HG03103 (cell line): ENCODE data around the gene BEND3.
"Not testable (repeated sequence)": the region's sequence is repeated elsewhere in the genome, so short reads cannot be mapped to it uniquely, and the experiment has no call there.

ENCODE experiments used
- ATAC-seq: cut with Tn5 transposase; IDR thresholded peaks from one replicate; pipeline ENCODE4 v1.9.1; 2021; ENCODE audit warnings: low read depth; ENCODE audit not compliant: unreplicated experiment

The BEND3 gene

GRCh38 chr6:107121964-107122495 lies 6.7 kb upstream of the BEND3 start:
- ATAC-seq: no peak

GRCh38 chr6:107121266-107121665 lies 6.0 kb upstream of the BEND3 start:
- no peak for ATAC-seq

- ATAC-seq: no peak
Measured at GRCh38 chr6:107120404-107120803, 5.1 kb upstream of the BEND3 start.

- no peak for ATAC-seq
Measured at GRCh38 chr6:107118976-107119375, 3.7 kb upstream of the BEND3 start.

- not testable (repeated sequence) for ATAC-seq
Measured at GRCh38 chr6:107118540-107118939, 3.2 kb upstream of the BEND3 start.

GRCh38 chr6:107116931-107117330 lies 1.6 kb upstream of the BEND3 start:
- no peak for ATAC-seq

- ATAC-seq: no peak
Measured at GRCh38 chr6:107116328-107116892, 1.1 kb upstream of the BEND3 start.

- ATAC-seq: no peak
Measured at GRCh38 chr6:107115695-107116327, 496 bp upstream of the BEND3 start.

- ATAC-seq: peak; percentile 67
Measured at GRCh38 chr6:107114213-107114925, 946 bp downstream of the BEND3 start.

- no peak for ATAC-seq
Measured at GRCh38 chr6:107110200-107110599, 5.1 kb downstream of the BEND3 start.

- no peak for ATAC-seq
Measured at GRCh38 chr6:107108201-107108890, 7.0 kb downstream of the BEND3 start.

- ATAC-seq: no peak
Measured at GRCh38 chr6:107107791-107108190, 7.5 kb downstream of the BEND3 start.

GRCh38 chr6:107106165-107106564 lies 9.2 kb downstream of the BEND3 start:
- ATAC-seq: no peak

- no peak for ATAC-seq
Measured at GRCh38 chr6:107105511-107106116, 9.7 kb downstream of the BEND3 start.

GRCh38 chr6:107103082-107103481 lies 12.2 kb downstream of the BEND3 start:
- no peak for ATAC-seq

- ATAC-seq: no peak
Measured at GRCh38 chr6:107102414-107102805, 12.9 kb downstream of the BEND3 start.

- no peak for ATAC-seq
Measured at GRCh38 chr6:107101686-107102413, 13.5 kb downstream of the BEND3 start.

GRCh38 chr6:107101211-107101610 lies 14.1 kb downstream of the BEND3 start:
- ATAC-seq: no peak

GRCh38 chr6:107098436-107099307 lies 16.6 kb downstream of the BEND3 start:
- ATAC-seq: no peak
